Measurements from ENCODE around the gene CLEC2L.

Gene CLEC2L

DNA sequence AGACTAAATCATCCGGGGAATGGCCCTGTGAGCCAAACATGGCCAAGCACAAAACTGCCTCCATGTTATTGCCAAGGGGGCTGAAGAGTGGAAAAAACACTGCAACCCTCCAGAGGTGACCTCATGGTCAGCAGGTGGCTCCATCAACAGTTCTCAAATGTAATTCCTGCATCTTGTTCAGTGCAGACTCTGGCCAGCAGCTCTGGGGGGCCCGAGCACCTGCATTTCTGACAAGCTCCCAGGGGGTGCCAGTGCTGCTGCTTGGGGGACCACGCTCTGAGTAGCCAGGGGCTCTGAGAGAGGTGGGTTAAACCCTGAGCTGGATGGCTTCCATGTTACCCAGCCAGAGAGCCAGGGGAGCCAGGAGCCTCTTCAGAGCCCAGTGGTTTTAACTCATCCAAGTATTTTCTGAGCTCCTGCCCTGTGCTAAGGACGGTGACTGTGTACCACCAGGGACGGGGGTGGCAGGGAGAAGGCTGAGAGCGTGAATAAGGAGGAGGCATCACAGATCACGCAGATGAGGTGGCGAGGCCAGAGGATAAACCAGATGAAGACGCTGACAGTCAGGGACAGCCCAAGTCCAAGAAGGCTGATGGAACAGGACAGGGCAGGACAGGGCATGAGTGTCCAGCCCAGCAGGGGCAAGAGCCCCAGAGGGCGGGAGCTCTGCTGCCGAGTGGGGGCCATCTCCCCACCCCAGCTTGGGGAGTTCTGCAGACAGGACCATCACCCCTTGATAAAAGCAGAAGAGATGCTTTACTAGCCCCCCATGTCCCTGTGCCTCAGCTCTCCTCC, 52.9 kb downstream of the CLEC2L start:
- no peak for DNase-seq

DNA sequence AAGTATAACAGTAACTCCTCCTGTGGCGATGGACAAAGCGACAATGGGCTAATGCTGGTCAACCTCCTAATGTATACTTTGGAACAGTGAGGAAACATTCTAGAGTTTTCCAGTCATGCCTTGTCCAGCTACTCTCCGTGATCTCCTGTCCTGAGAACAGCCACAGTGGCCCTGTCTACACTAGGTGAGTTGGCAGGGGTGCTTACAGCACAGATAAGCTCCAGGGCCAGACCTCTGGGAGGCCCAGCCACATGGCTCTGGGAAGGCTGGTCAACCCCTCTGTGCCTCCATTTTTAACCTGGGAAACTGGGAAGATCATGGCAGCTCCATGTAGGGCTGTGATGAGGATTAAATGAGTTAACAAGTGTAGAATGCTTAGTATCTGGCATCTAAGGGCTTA, 57.0 kb downstream of the CLEC2L start:
- peak; percentile 15 for DNase-seq

- no peak for DNase-seq
These were observed 58.7 kb downstream of the CLEC2L start for GRCh38 chr7:139582130-139582650.

- no peak for DNase-seq
These were observed 59.2 kb downstream of the CLEC2L start for GRCh38 chr7:139582671-139583155.

DNA sequence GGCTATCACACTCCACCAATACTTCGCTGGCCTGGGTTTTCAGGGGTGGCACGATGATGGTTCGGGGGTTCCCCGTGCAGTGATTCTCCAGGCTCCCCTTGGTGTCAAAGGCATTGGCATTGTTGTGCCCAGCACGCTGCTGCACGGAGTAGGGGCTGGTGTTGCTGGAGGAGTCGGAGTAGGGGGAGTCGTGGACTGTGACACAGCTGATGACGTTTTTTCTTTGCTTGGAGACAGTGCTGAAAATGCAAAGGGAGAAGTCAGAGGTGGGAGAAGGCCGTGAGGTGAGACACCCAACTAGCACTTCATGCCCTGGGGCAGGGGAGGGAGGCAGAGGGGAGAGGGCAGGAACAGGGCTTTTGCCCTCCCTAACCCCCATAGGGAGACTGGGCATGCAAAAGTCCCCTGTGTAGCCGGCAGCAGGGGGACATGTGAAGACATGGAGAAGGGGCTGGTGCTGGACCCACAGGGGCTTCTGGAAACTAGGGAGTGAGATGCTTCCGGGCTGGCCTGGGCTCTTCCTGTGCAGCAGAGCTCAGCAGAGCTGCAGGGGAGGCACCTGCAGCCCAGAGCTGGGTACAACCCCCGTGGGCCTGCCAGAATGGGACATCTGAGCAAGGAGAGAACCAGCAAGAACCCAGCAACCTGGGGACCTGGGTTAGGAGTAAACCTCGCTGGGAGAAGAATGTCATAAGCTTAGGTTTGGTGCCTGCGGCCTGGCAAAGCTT, 60.5 kb downstream of the CLEC2L start:
- no peak for DNase-seq

- DNase-seq: no peak
These were observed 61.6 kb downstream of the CLEC2L start for GRCh38 chr7:139585042-139585441.

DNA sequence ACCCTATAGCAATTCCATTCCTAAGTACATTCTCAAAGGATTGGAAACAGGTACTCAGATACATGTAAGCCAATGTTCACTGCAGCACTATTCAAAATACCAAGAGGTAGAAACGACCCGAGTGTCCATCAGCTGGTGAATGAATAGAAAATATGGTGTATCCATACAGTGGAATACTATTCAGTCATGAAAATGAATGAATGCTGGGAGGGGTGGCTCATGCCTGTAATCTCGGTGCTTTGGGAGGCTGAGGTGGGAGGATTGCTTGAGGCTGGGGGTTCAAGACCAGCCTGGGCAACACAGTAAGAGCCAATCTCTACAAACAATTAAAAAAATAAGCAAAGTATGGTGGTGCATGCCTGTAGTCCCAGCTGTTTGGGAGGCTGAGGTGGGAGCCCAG, 62.8 kb downstream of the CLEC2L start:
- DNase-seq: no peak

- no peak for DNase-seq
These were observed 64.0 kb downstream of the CLEC2L start for GRCh38 chr7:139587535-139587934.

DNA sequence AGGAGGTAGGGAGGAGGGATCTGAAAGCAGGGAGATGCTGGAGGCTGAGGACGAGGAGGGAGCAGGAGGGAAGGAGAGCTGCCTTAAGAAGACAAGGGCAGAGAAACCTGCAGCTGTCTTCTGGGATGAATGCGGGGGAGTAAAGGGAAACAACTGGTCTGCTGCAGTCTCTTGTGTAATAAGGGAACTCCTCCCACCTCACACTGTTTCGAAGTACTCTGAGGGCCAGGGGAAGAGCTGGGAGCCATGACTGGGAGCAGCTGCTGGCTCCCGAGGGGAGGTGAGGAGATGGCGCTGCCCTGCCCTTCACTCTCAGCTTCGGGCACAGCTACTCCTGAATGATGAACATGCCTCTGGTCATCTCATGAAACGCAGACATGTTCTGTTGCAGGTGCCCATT, 65.1 kb downstream of the CLEC2L start:
- peak; percentile 27 for DNase-seq

DNA sequence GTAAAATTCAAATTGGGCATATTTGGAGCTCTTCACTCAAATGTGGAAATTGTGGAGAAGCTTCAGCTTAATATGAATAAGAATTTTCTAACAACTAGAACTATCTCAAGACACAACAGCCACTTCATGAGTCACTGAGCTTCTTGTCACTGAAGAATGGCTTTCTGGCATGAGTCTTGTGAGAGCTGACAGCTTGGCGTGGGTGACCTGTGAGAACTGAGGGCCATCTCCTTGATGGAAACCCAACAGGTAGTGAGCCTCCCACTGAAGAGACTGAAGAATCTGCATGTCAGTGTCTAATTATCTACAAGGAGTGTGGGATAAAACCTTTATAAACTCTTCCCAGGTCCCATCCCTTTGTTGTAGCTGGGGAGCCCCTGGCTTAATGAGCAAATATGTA, 66.0 kb downstream of the CLEC2L start:
- no peak for DNase-seq

GRCh38 chr7:139591550-139592195, 68.2 kb downstream of the CLEC2L start:
- DNase-seq: no peak

DNA sequence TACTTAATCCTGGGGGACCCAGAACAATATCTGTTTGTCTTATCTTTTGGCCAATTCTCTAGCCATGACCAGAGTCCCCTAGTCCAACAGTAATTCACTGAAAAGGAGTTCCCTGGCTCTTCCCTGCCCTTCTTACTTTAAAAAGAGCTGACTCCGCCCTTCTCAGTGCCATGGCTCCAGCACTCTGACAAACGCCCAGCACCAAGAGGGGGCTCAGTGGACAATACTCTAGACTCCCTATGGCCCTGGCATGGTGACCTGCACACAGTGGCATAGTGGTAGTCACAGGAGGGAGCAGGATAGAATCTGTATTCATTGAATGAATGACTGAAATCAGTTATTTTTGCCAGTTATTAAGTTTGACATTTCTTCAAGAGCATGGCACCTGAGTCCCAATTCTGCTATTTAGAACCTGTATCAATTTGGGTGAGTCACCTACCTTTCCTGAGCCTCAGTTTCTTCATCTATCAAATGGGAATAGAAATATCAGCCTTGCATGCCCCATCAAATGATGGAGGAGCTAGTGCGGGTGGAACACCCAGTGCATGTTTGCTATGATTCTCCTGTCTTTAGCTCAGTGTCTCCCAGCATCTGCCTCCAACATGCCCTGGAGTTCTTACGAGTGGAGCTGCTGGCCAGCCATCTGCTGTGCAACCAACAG, 69.4 kb downstream of the CLEC2L start:
- peak; percentile 24 for DNase-seq

- DNase-seq: no peak
These were observed 70.6 kb downstream of the CLEC2L start for GRCh38 chr7:139594090-139594489.
